GM21423 (cell line): ENCODE measurements around the gene TREH.

Source experiments
- ATAC-seq: cut with Tn5 transposase; IDR thresholded peaks from one replicate; pipeline ENCODE4 v1.9.1; 2021; ENCODE audit warnings: mild to moderate bottlenecking, moderate library complexity; ENCODE audit not compliant: unreplicated experiment

TREH gene

DNA sequence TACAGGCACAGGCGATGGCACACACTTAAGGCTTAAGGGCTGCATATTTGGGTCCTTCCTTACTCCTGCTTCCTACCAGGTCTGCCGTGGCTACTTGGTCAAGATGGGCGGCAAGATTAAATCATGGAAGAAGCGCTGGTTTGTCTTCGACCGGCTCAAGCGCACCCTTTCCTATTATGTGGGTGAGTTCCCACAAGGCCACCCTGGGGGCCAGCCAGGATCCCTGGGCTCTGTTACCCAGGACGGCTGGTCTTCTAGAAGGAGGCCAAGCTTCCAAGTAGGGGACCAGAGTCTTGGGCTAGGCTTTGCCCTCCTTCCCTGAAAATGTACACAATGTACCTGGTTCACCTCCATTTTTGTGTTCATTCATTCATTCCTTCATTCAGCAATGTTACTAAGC, 29.1 kb downstream of the TREH start:
- ATAC-seq: no peak

DNA sequence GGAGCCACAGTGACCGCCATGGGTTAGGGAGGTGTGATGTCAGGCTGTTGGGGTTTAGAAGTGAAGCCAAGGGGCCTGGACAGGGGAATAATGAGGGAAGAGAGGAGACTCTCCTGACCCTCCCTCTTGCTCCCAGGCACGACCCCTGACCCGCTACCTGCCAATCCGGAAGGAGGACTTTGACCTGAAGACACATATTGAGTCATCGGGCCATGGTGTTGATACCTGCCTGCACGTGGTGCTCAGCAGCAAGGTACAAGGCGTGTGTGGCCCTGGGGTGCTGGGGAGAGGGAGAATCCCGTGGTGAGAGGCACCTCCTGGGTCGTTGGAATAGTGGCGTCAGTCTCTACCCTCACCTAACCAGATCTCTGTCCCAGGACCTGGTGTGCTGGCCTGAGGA, 29.5 kb downstream of the TREH start:
- no peak for ATAC-seq

DNA sequence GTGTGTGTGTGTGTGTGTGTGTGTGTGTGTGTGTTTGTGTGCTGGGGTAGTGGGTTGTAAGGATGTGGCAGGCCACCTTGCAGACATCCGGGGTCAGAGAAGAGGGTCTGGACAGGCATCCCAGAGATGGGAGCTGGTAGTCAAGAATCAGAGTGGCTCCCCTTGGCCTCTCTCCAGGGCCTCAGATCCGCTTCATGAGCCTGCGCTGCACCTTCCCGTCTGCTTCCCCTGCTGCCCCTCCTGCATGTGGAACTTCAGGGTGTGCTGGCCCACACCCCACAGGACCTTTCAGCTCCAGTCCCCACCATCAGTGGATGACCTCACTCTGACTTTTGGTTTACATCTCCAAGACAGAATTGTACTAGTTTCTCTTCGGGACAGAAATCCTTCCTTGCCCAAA, 31.2 kb downstream of the TREH start:
- no peak for ATAC-seq

DNA sequence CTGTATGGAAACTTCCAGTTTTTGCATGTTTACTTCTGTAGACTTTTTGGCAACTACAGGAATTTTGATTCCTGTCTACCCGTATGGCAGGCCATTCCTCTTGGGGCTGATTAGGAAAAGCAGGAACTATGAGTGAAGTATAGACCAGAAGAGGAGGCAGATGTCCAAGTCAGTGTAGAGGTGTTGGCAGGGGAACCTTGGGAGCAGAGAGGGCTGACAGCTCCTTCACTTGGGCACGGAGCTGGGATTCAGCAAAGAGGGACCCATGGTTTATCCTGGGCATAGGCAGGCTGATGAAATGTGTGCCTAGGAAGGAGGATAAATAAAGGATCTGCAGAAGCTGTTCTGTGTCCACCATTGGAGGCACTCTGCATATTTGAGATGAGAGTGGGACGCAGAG, 33.1 kb downstream of the TREH start:
- no peak for ATAC-seq

DNA sequence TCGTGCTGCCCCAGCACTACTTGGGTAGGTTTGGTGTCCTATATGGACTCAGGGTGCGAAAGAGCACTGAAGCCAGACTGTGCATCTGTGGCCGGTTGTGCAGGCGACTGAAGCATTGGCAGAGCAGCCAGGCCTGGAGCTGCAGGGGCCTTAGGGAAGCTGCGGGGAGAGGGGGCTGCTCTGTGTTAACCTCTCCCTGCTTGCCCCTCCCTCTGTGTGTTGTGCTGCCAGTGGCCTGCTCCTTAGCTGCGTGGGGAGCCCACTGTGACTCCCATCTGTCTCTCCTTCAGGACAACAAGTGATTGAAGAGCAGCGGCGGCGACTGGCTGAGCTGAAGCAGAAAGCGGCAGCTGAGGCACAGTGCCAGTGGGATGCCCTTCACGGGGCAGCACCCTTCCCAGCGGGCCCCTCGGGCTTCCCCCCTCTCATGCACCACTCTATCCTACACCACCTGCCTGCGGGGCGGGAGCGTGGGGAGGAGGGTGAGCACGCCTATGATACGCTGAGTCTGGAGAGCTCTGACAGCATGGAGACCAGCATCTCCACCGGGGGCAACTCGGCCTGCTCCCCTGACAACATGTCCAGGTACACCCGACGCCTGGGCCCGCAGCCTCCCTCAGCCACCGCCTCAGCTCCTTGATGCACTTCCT, 34.3 kb downstream of the TREH start:
- no peak for ATAC-seq

DNA sequence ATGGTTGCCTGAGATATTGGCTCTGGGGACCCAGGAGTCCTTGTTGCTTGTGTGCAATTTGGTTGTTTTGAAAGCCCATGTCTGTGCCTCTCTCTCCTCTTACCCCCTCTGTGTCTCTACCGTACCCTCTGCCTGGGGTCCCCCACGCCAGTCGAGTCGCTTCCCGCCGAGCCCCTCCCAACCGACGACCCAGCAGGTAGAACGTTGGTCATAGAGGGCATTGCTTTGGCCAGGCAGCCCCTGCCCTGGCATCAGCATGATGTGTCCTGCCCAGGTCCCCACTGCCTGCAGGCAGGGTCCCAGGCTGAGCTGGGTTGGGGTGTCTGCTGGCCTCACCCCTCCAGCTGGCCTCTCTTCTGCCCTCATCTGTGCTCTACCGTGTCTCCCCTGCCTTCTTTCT, 35.0 kb downstream of the TREH start:
- ATAC-seq: no peak

DNA sequence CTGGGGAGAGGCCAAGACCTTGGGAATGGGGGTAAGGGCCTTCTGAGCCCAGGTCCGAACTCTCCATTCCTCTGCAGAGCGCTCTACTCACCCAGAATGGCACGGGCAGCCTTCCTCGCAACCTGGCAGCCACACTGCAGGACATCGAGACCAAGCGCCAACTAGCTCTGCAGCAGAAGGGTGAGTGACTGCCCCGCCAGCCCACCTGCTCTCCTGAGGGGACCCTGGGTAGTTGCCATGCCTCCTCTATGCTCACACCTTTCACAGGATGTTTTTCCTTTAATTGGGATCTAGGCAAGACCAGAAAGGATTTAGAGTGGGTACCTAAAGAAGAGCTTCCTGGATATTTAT, 35.5 kb downstream of the TREH start:
- ATAC-seq: no peak

DNA sequence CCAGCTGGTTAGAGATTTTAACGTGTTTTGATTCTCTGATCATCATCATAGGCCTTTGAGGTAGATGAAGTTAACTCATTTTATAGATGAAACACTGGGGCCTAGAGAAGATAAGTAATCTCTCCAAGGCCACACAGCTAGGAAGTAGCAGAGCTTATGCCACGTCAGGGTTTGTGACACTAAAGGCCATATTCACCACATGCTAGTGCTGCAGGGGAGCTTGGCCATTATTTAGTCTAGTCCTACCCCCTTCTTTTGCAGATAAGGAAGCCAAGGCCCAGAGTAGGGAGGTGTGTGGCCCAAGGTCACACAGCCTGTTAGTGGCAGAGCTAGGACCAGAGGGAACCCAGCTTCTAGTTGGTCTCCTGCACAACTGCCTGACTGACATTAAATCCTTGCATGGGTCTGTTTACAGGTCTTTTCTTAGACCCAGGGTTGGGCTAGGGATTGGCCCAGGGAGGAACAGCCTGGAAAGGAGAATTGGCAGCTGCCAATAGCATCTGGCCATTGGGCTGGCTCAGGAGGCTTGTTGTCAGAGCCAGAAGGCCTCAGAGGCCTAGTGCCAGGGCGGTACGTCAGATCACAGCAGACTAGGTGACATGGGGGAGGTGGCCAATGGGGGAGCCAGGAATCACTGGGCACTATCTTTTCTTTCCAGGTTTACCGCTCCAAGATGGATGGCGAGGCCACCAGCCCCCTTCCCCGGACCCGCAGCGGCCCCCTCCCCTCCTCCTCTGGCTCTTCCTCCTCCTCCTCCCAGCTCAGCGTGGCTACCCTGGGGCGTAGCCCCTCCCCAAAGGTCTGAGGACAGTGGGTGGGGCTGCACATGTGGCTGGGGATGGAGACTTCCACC, 36.1 kb downstream of the TREH start:
- ATAC-seq: no peak

DNA sequence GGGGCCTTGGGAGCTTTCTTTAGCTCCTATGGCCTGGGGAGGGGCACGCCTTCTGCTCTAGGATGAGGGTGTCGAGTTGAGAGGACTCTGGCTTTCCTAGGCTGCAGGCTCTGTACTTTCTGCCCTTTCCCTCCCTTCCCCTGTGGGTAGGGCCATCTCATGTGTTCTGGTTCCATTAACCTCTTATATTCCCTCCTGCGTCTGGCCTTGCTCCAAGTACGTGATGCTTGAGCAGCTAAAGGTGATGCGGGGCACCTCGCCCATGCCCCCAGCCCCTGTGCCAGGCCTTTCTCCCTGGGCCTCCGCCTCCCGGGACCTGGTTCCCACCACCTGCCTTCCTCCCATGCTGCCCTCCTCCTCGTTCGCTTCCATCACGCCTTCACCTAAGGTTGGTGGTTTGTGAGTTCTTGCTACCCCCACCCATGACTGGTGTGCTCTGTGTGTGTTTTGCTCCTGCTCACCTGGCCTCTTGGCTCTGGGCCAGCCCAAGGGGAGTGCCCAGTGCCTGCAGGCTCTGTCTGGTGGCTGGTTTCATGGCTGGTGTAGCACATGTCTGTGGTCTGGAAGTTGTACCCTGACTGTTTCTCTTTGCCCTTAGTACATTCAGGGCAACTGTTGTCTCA, 37.9 kb downstream of the TREH start:
- no peak for ATAC-seq

DNA sequence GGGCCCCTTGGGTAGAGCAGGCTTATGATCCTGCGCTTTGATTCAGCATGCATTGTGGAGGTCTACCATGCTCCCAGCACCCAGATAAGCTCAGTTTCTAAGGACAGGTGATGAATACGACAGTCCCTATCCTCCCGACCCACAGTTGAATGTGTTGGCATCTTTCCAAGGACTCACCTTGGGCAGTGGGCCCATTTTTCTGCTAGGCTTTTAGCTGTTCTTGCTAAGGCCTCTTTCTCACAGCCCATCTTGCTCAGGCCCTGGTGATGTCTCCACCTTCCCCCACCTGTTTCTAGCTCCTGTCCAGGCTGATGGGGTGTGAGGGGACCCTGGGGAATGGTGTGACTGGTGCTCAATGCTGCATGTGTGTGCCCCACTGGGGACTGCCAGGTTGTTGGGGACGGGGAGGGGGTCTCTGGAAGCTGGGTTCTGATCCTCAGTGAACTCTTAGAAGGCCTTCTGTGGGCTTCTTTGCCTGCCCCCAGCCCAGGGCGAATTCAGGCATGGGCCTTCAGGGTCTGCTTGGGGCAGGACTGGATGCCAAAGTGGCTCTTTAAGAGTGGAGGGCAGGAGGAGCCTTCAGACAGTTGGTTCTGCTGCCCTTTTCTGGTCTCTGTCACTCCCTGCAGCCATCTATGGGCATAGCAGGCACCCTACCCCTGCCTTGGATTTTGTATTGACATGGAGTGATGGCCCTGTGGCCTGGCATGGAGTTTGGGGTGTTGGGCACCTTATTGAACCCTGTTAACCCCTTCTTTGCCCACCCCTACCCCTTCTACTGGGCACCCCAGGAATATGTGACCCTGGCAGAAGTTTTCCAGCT, 38.9 kb downstream of the TREH start:
- no peak for ATAC-seq

DNA sequence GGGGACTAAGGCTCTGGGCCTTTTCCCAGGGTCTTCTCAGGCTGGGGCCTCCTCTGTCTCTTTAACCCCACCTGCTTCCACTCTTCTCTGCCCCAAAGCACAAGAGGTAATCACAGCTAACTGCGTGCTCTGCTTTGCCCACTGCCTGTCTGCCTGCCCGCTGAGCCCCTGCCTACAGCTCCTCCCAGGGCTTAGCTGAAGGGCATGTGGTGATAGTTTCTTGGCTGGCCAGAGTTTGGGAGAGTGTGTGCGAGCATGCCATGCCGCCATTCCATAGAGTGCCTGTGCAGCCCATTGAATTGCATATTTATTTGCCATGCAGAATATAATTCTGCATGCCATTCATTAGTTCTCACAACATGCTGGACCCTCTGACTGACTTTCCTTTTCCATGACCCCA, 39.6 kb downstream of the TREH start:
- no peak for ATAC-seq

DNA sequence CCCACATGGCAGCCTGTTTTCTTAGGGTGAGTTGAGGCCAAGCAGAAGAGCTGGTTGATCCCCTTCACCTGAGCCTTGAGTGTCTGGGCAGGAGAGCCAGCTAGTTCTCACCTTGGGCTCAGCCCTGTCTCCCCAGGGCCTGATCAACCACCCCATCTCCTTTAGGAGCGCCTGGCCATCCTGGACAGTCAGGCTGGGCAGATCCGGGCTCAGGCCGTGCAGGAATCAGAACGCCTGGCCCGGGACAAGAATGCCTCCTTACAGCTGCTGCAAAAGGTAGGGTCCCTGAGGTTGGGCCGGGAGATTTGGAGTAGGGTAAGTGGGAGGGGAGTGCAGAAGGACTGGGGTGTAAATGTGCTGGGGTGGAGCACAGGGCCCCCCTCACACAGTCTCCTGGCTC, 40.7 kb downstream of the TREH start:
- no peak for ATAC-seq

DNA sequence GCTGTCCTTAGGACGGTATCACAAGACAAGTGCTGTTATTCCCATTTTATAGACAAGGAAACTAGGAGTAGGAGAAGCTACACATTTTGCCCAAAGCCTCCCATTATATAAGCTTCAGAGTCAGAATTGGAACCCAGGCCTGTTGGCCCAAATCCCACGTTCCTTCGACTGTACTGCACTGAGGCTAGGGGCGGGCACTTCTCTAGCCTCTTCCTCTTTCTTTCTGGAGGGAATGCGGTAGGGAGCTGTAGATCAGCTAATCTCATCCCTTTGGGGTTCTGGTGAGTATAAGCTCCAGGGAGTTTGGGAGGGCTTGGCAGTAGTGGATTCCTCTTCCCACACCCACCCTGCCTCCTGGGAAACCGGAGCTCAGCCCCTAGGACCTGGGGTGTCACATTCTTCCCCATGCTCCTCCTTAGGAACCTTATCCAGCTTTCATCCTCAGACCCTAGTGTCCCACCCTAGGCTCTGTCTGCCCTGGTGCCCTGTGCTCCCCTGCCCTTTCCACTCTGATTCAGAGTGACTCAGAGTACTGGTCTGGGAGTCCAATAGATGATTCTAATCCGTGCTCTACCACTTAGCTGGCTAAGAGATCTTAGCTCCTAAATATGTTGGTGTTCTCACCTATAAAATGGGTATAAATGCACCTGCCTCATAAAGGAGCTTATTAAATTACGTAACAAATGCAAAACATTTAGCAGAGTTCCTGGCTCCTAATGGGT, 42.7 kb downstream of the TREH start:
- no peak for ATAC-seq

DNA sequence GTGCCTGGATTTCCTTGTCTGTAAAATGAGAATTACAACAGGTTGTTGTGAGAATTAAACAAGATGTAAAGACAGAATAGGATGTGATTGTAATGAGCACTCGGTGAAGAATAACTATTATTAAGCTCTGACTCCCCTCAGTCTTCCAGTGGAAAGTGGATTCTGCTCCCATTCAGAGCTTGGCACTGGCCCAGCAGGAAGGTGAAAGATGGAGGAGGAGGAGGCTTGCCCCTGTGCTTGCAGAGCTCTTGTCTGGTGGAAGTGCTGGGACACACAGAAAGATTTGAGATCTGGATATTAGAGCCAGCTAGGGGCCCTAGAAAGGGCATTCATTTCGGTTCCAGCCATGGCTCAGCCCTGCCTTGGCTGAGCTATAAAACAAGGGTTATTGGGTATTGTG, 43.8 kb downstream of the TREH start:
- no peak for ATAC-seq

DNA sequence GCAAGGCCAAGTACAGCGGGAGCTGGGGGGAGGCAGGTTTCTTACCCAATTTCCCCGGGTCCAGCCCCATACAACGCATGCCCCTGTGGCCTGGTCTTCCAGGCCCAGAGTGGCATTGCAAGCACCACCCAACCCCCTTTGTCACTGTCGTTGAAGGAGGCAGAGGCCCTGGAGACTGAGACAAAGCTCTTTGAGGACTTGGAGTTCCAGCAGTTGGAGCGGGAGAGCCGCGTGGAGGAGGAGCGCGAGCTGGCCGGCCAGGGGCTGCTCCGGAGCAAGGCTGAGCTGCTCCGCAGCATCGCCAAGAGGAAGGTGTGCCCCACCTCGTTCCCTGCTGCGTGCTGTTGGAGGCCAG, 44.2 kb downstream of the TREH start:
- ATAC-seq: no peak

DNA sequence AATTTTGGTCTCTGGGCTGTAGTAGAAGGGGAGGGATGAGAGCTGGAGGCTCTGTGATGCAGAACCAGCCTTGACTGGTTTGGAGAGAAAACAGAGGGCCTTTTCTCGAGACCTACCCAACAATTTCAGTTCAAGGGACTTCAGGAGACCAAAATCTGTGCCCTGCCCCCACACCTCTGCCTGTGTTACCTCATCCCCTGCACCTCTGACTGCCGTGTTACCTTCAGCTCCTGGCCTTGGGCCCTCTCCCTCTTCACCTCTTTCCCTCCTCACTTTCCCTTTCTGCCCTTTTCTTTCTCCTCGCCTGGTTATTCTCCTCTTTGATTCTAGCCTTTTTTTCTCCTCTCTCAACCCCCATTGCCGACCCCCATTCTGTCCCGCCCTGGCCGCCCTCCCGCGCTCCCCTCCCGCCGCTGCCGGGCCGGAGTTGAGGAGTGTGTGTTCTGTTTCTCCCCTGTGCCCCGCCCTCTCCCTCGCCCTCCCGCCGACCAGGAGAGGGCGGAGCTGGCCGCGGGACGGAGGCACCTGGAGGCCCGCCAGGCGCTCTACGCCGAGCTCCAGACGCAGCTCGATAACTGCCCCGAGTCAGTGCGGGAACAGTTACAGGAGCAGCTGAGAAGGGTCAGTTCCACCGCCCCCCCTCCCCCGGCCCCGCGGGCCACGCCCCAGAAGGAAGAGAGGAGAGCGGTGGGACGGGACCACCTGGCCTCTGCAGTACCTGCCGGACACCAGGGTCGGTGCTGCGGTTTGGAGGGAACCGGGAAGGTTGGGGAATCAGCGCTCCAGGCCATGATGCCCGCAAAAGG, 44.8 kb downstream of the TREH start:
- no peak for ATAC-seq

DNA sequence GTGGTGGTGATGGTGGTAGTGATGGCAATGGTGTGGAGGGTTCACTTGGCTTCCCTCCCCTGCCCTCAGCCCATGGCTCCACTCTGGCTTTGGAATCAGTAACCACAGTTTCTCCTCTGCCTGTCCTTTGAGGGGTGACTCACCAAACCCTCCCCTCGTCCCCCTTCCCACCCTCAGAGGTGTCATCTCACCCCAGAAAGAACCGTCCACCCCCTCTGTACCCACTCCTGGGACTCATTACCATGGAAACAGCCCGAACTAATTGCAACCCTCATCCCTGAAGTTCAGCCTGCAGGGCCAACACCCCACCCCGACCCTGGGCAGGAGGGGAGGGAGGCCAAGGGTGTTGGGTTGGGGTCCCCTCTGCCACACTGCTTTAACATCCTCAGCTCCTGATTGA, 45.5 kb downstream of the TREH start:
- no peak for ATAC-seq

DNA sequence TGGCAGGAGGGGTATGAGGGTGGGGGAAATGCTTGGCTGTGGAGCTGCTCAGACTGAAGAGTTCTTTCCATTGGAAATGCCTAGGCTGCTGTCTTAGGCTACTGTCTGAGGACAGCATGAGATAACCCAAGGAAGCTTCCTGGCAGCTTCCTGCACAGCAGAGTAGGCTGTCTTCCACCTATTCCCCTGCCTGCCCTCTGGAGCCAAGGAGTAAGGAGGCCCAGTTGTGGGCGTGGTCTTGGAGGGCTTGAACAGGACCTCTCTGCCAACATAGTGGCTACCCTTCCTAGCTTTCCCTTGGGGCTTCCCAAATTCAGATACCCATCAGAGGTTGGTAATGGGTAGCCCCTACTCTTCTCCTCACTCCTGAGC, 46.1 kb downstream of the TREH start:
- ATAC-seq: no peak

DNA sequence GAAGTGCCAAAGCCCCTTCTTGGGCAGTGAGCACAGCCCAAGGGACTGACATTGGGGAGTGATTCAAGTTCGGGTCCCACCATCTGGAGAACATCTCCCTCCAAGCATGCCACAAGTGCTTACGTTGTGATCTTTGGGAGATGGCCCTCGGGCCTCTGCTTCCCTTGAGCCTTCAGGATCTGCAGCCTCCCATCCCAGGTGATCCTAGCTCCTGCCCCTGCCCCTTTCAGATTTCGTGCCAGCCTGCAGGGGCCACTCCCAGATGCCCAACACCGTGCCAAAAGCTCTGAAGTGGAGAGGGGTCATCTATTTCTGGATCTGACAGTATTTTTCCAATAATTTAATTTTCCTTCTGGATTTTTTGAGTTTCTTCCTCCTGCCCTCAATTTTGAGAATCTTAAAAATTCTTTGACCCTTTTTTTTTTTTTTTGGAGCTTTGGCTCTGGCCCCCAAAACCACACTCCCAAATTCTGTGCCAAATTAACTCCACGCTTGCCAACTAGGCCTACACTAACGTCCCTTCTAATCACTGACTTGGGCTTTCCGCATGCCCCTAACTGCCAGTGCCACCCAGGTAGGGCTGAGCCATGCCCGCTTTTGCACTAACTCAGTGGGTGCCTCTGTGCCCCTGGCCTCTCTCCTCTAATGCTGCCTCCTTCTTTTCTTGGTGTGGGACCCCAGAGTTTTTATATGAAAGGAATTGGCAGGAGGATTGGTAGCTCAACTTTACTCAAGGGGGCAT, 46.7 kb downstream of the TREH start:
- no peak for ATAC-seq
